HepG2 (cell line): ENCODE results near the gene UBE2QL1.

Experiments
- BCL6 ChIP-seq: IDR thresholded peaks from 2 replicates; pipeline ENCODE4 v1.6.1; 2016; ENCODE audit warnings: missing genetic modification reagents, missing compliant biosample characterization
- TF ChIP-seq, protein P1 (sequence below): sonication (generic); formaldehyde crosslinking; IDR thresholded peaks from 2 replicates; pipeline ENCODE4 v1.4.0; 2020; ENCODE audit warnings: missing genetic modification reagents, borderline replicate concordance
- TF ChIP-seq, protein P2 (sequence below): sonication (generic); formaldehyde crosslinking; IDR thresholded peaks from 2 replicates; pipeline ENCODE4 v1.5.0; 2020; ENCODE audit warnings: mild to moderate bottlenecking, missing genetic modification reagents, moderate library complexity

DNA sequence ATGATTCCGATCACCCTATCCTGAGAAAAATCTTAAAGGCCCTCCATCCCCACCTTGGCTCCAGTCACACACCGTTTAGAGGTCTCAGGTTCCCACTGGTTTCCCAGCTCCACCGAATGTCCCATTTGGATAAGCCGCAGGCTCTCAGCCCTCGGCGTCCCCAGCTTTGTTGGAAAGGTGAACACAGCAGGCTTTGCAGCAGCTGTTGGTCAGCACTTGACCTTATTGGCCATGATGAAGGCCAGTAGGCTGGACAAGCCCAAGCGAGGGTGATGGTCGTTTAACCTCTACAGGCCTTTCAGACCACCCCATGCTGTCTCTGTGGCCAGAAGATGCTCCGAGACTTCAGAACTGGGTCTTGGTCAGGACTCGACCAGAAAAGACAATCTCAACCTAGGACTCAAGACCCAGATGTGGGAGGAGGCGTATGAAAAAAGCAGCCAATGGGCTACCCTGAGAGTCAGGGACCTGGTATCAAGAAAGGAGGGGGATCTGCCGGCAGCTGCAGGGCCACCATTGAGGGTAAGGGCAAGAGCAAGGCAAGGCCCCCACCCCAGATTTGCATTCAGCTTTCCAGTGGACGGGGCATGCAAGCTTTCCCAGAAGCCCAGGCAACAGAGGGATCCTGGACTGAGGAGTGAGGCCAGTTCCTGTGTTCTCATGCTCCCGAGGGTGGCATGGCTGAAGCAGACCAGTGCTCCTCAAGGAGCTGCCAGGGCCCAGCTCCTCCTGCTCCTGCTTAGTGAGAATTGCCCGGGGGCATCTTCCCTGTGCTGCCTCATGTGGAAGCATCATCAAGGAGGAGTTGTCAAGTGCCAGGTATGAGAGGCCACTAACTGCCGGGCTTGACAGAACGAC, 13.4 kb downstream of the UBE2QL1 start:
- TF ChIP-seq, protein P1, sequence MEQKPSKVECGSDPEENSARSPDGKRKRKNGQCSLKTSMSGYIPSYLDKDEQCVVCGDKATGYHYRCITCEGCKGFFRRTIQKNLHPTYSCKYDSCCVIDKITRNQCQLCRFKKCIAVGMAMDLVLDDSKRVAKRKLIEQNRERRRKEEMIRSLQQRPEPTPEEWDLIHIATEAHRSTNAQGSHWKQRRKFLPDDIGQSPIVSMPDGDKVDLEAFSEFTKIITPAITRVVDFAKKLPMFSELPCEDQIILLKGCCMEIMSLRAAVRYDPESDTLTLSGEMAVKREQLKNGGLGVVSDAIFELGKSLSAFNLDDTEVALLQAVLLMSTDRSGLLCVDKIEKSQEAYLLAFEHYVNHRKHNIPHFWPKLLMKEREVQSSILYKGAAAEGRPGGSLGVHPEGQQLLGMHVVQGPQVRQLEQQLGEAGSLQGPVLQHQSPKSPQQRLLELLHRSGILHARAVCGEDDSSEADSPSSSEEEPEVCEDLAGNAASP, result no peak
- TF ChIP-seq, protein P2, sequence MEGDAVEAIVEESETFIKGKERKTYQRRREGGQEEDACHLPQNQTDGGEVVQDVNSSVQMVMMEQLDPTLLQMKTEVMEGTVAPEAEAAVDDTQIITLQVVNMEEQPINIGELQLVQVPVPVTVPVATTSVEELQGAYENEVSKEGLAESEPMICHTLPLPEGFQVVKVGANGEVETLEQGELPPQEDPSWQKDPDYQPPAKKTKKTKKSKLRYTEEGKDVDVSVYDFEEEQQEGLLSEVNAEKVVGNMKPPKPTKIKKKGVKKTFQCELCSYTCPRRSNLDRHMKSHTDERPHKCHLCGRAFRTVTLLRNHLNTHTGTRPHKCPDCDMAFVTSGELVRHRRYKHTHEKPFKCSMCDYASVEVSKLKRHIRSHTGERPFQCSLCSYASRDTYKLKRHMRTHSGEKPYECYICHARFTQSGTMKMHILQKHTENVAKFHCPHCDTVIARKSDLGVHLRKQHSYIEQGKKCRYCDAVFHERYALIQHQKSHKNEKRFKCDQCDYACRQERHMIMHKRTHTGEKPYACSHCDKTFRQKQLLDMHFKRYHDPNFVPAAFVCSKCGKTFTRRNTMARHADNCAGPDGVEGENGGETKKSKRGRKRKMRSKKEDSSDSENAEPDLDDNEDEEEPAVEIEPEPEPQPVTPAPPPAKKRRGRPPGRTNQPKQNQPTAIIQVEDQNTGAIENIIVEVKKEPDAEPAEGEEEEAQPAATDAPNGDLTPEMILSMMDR (CRISPR knock-in tag), result no peak
- TF ChIP-seq BCL6 (CRISPR knock-in tag), result no peak
